Fibroblast of skin of right biceps (primary cell): ENCODE results near the gene TBC1D22A.

Source experiments
- DNase-seq: peaks from one replicate; pipeline ENCODE4 v3.0.0-alpha.2; 2013

TBC1D22A gene

GRCh38 chr22:47093720-47094119 lies 331.3 kb downstream of the TBC1D22A start:
- DNase-seq = no peak

- peak; percentile 32 for DNase-seq
Observed at GRCh38 chr22:47094861-47095330, 332.4 kb downstream of the TBC1D22A start.

- no peak for DNase-seq
Observed at GRCh38 chr22:47095395-47096122, 333.1 kb downstream of the TBC1D22A start.

DNA sequence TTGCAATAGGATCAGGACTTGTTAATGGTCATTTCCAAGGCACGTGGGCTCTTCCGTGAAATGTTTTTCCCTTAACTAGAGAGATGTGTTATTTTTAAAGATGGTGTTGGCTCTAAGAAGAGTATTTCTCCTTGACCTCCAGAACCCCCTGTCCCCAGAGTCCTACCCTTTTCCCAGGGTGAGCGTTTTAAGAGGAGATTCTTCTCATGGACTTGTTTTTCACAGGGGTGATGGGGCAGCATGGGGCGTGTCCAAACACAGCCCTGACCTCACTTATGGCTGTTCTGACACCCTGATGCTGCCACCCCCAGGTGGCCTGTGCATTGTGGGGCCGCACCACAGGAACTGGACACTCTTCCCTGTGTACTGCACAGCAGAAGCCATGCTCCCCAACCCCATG lies 335.7 kb downstream of the TBC1D22A start:
- DNase-seq = no peak

DNA sequence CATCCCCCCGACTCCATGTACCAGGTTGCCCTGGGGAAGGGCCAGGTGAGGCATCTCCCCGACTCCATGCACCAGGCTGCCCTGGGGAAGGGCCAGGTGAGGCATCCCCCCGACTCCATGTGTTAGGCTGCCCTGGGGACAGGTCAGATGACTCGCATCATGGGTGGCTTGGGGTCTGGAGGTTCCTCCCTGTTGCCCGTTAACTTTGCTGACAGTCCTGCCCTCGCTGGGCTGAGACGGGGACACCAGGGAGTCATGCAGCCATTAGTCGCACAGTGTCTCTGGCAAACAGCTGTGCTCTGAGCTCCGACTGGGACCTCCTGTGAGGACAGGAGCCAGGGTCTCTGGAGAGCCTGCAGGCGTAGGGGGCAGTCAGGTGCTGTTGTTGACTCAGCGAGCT lies 336.1 kb downstream of the TBC1D22A start:
- DNase-seq = no peak

DNA sequence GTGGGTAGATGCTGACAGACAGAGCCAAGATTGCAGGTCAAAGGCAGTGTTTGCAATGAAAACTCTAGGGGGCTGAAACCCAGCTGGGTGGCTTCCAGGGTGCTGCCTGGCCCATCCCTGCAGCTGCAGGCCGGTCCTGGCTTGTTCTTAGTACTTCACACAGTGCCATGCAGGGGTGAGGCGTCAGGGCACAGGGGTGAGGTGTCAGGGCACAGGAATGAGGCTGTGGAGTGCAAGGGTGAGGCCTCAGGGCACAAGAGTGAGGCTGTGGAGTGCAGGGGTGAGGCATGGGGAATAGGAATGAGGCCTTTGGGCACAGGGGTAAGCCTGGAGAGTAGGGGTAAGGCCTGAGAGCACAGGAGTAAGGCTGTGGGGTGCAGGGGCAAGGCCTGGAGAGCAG lies 337.6 kb downstream of the TBC1D22A start:
- no peak for DNase-seq

DNA sequence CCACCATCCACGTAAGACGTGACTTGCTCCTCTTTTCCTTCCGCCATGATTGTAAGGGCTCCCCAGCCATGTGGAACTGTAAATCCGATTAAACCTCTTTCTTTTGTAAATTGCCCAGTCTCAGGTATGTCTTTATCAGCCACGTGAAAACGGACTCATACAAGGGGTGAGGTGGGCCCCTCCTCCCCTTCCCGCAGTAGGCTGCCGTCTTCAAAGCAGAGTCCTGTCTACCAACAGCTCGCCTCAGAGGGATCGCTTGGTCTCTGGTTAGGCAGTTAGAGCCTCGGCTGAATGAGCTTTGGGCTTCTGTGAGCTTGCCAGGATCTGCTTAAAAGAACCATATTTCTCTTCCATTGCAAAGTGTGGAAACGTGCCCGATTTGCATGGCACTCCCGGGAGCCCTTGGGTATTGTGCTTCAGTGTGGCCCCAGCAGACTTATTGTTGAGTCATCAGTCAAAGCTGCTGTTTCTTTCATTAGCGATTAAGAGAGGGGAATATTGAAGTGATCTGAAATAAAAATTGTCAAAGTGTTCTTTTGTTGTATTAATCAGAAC lies 338.3 kb downstream of the TBC1D22A start:
- DNase-seq = peak; percentile 24

DNA sequence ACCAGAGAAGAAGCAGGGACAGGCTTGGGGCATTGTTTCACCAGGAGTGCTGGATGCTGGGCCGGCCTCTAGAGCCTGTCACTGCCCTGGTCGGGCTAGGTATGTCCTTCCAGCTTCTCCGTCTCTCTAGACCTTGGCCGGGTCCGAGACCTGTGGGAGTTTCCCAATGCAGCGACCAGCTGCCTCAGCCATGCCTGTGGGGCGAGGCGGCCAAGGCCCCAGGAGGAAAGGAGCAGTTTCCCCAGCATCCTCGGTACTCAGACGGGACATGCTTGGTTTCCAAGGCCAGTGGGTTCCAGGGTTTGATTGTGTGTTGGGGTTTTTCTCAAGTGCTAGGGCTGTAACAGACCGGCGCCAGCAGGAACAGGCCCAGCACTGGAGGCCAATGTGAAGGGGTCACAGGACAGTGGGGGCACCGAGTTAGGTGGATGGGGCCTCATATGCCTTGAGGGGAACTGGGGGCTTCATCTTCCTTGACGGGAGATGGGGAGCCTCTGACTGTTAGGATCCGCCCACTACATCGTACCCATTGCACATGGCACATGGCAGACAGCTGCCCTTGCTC lies 339.0 kb downstream of the TBC1D22A start:
- no peak for DNase-seq

GRCh38 chr22:47102081-47102480 lies 339.6 kb downstream of the TBC1D22A start:
- no peak for DNase-seq

DNA sequence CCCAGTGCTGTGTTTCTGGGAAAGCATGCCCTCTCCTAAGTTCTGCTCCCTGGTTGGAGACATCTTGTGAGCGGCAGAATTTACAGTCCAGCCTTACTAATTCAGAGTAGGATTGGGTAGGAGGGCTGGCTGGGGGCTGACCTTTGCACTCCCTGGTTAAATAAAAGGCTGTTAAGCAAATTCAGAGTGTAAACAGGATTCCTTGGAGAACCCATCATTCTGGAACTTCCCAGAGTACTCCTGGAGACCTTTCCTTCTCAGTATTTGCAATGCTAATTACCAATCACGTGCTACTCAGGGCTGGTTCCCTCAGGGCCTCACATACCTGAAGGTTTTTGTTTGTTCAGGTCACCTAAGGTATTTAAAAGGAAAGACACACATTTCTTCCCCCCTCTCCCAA lies 340.2 kb downstream of the TBC1D22A start:
- no peak for DNase-seq

DNA sequence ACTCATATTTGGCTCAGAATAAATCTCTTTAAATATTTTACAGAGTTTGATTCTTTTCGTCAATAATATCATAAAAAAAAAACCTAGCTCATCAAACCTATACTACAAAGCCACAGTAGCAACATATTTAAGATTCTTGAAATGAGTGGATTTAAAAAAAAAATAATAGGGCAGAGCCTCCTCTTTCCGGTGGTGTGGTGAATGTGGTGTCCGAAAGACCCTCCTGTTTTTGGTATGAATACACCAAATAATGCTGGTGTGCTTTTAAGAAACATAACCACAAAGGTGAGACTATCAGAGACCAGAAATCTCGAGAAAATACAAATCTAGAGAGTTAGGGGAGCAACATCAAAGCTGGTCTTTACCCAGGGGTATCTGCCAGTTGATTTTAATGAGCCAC lies 342.6 kb downstream of the TBC1D22A start:
- DNase-seq = no peak

- no peak for DNase-seq
Observed at GRCh38 chr22:47106806-47107205, 344.4 kb downstream of the TBC1D22A start.

- peak; percentile 83 for DNase-seq
Observed at GRCh38 chr22:47107431-47107830, 345.0 kb downstream of the TBC1D22A start.

GRCh38 chr22:47110817-47111443 lies 348.5 kb downstream of the TBC1D22A start:
- peak; percentile 8 for DNase-seq

DNA sequence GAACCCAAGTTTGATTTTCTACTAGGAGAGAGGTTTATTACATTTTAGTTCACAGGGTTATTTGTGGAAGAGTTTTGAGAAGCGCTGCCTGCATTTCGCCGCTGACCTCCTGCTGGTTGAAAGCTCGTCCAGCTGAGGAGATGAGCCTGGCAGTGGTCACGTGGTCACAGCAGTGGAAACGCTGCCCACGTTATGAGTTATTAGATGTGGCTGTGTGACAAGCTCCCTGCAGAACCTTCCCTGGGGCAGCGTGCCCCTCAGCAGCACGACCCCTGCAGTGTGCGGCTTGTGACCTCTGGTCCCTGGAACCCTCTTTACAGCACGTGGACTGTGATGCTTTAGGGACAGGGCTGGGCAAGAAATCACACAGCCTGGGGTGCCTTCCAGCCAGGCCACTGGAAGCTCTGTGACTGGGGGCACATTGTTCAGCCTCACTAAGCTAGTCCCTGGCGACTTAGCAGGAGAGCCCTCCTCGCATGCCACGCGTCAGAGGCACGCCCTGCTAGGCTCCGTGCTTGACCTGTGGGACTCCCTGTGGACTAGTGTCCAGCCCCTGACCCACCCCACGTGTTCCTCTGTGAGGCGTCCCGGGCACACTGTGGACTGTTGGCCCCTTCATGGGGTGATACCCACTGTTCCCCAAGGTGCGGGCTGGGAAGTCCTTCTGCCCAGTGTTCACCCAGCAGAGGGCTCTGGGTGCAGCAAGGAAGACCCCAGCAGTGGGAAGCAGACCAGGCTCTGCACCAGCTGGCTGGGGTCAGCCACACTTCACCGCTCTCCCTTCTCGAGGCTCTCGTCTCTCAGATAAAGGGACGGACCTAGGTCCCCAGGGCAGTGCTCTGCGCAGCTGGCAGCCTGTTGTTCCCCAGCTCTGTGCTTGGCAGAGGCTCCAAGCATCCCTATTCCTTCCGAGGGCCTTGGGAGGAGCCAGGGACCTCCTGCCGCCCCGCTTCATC lies 349.5 kb downstream of the TBC1D22A start:
- no peak for DNase-seq

- DNase-seq = no peak
Observed at GRCh38 chr22:47112582-47112965, 350.1 kb downstream of the TBC1D22A start.

- DNase-seq = no peak
Observed at GRCh38 chr22:47112994-47113852, 350.8 kb downstream of the TBC1D22A start.

- no peak for DNase-seq
Observed at GRCh38 chr22:47113853-47114415, 351.5 kb downstream of the TBC1D22A start.

DNA sequence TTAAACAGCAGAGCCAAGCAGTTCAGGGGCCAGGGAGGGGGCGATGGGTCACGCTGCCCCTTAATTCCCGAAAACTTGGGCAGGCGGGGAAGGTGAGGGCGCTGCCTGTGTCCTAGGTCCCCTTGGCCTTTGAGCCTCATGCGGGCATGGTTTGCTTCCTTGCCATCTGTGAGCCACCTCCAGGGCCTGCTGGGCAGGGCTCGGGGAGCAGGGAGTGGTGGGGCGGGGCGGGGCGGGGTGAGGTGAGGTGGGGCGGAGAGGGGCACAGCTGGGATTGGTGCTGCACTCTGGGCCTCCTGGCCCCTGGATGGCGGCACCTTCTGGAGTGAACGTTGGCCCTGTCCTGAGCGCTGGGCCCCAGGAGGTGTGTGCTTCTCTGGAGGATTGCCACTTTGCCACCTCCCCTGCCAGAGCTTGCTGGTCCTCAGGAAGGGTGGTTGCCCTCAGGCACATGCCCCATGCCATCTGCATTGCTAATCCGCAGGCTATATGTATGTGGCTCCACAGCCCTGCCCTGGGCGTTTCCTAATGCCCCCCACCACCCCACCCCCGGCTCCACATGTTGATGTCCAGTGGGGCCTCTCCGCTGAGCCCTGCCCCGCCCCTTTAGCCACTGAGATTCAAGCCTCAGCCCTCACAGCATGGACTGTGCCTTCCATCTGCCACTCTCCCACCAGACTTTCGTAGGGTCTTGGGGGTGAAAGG lies 352.5 kb downstream of the TBC1D22A start:
- no peak for DNase-seq

DNA sequence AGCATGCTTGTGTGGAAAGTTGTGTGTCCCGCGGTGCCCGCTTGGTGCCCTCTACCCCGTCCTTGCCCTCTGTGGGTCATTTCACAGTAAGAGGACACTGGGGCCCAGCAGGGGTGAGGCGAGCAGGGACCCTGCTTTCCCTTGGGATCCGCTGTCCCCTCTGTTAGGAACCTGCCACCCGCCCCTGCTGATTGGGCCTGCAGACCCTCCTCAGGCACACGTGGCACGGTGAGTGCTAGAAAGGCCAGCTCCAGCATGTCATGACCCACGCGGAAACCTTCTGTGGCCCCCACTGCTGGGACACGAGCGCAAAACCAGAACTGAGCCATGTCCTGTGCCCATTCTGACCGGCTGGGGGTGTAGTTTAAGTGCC lies 353.1 kb downstream of the TBC1D22A start:
- no peak for DNase-seq

DNA sequence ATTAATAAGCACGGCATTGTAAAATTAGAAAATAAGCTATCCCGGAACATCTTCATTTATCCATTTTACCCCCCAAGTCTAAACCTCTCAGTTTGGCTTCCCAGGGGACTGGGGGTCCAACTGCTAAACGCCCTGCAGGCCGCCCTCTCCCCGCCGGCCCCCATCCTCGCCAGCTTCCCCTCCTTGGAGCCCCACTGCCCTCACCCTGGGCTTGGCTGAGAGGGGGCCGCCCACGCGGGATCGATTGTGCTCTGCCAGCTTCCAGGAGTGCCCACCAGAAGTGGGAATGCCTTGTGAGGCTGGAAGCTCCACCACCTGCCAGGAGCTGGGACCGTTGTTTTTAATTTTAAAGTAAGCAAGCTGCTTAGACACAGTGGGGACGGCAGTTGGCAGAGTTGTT lies 353.5 kb downstream of the TBC1D22A start:
- DNase-seq = no peak
